DOHH2 (cell line): ENCODE measurements around the gene ZNF695.
"Not testable (repeated sequence)": the region's sequence is repeated elsewhere in the genome, so short reads cannot be mapped to it uniquely, and the experiment has no call there.

Experiments
- H3F3A ChIP-seq: fragments of 200-600 bp; sonication (generic), shearing (Covaris generic); 2 replicates; pipeline ENCODE4 v1.6.0; 2016; ENCODE audit warnings: antibody characterized with exemption, mild to moderate bottlenecking; ENCODE audit not compliant: control insufficient read depth, insufficient read depth
- H3K27ac ChIP-seq: fragments of 200-600 bp; sonication (generic); 2 replicates; pipeline ENCODE4 v1.5.1; 2014; ENCODE audit warnings: low read depth, mild to moderate bottlenecking, low read length, moderate library complexity
- H3K27me3 ChIP-seq: fragments of 200-600 bp; sonication (generic); 2 replicates; pipeline ENCODE4 v1.6.1; 2014; ENCODE audit warnings: mild to moderate bottlenecking, low read length, mixed read lengths; ENCODE audit not compliant: control insufficient read depth
- H3K36me3 ChIP-seq: fragments of 200-600 bp; sonication (generic); 2 replicates; pipeline ENCODE4 v1.6.1; 2014; ENCODE audit warnings: mild to moderate bottlenecking, low read length, moderate library complexity, mixed read lengths; ENCODE audit not compliant: control insufficient read depth
- H3K4me1 ChIP-seq: fragments of 200-600 bp; sonication (generic); 2 replicates; pipeline ENCODE4 v1.6.1; 2014; ENCODE audit warnings: mild to moderate bottlenecking, low read length, mixed read lengths; ENCODE audit not compliant: control insufficient read depth
- H3K4me2 ChIP-seq: fragments of 200-600 bp; sonication (generic); 2 replicates; pipeline ENCODE4 v1.6.0; 2014; ENCODE audit warnings: mild to moderate bottlenecking, low read length, moderate library complexity
- H3K4me3 ChIP-seq: fragments of 200-600 bp; sonication (generic); 2 replicates; pipeline ENCODE4 v1.5.1; 2014; ENCODE audit warnings: mild to moderate bottlenecking, low read length, mixed read lengths
- H3K79me2 ChIP-seq: fragments of 200-600 bp; sonication (generic); 2 replicates; pipeline ENCODE4 v1.6.1; 2014; ENCODE audit warnings: mild to moderate bottlenecking, low read length, mixed read lengths; ENCODE audit not compliant: control insufficient read depth
- H3K9me2 ChIP-seq: fragments of 200-600 bp; sonication (generic); replicated peaks from 2 replicates; pipeline ENCODE4 v1.6.1; 2014; ENCODE audit warnings: mild to moderate bottlenecking, low read length, mixed read lengths; ENCODE audit not compliant: control insufficient read depth
- H3K9me3 ChIP-seq: fragments of 200-600 bp; sonication (generic); 2 replicates; pipeline ENCODE4 v1.6.1; 2014; ENCODE audit warnings: antibody characterized with exemption, low read length, mixed read lengths; ENCODE audit not compliant: control insufficient read depth, insufficient read depth
- H4K20me1 ChIP-seq: fragments of 200-600 bp; sonication (generic); 2 replicates; pipeline ENCODE4 v1.6.0; 2014; ENCODE audit warnings: low read depth, mild to moderate bottlenecking, antibody characterized with exemption, low read length, moderate library complexity; ENCODE audit not compliant: control insufficient read depth, insufficient read depth
- CTCF ChIP-seq: fragments of 200-600 bp; sonication (generic); IDR thresholded peaks from one replicate; pipeline ENCODE4 v1.5.1; 2014; ENCODE audit warnings: antibody characterized with exemption, mild to moderate bottlenecking, low read depth, low read length; ENCODE audit not compliant: poor library complexity, severe bottlenecking
- EZH2phosphoT487 ChIP-seq: fragments of 200-600 bp; sonication (generic); IDR thresholded peaks from 2 replicates; pipeline ENCODE4 v1.6.1; 2017; ENCODE audit warnings: borderline replicate concordance, mild to moderate bottlenecking, antibody characterized with exemption, low read length, moderate library complexity, mixed read lengths

Gene ZNF695

GRCh38 chr1:247037511-247038320, 29.9 kb upstream of the ZNF695 start:
- H3F3A ChIP-seq = no peaks in the 10 kb centered on the region
- H3K79me2 ChIP-seq = peaks cover 24% of the 10 kb centered on the region
- no peak overlapping the region for H3K4me3 ChIP-seq
- no peak overlapping the region for H3K4me2 ChIP-seq
- no peaks in the 10 kb centered on the region for H3K27me3 ChIP-seq
- TF ChIP-seq EZH2phosphoT487 (no peak), CTCF (no peak)
- no peaks in the 10 kb centered on the region for H3K4me1 ChIP-seq
- H3K36me3 ChIP-seq = peaks cover 54% of the 10 kb centered on the region
- H4K20me1 ChIP-seq = no peaks in the 10 kb centered on the region
- H3K9me2 ChIP-seq = no peaks in the 10 kb centered on the region
- H3K27ac ChIP-seq = no peak overlapping the region
- H3K9me3 ChIP-seq = peaks cover 41% of the 10 kb centered on the region

GRCh38 chr1:247032306-247032705, 24.4 kb upstream of the ZNF695 start:
- not testable (repeated sequence) for H3K4me2 ChIP-seq, H3K27me3 ChIP-seq, H3F3A ChIP-seq, H3K27ac ChIP-seq, H3K4me3 ChIP-seq, H3K9me2 ChIP-seq, H4K20me1 ChIP-seq, H3K4me1 ChIP-seq, H3K79me2 ChIP-seq
- Histone ChIP-seq H3K9me3 (peaks cover 12% of the 10 kb centered on the region; the same call in 1 of the 2 replicates), H3K36me3 (peaks cover 21% of the 10 kb centered on the region)

- H3F3A ChIP-seq, H3K4me3 ChIP-seq, H3K27ac ChIP-seq, H3K27me3 ChIP-seq, H3K4me1 ChIP-seq, H3K36me3 ChIP-seq, H4K20me1 ChIP-seq, H3K4me2 ChIP-seq, H3K9me2 ChIP-seq, H3K79me2 ChIP-seq, H3K9me3 ChIP-seq: not testable (repeated sequence)
These were observed 16.8 kb upstream of the ZNF695 start for GRCh38 chr1:247024658-247025057.

GRCh38 chr1:247013391-247013790, 5.5 kb upstream of the ZNF695 start:
- no peaks in the 10 kb centered on the region for H3F3A ChIP-seq
- no peaks in the 10 kb centered on the region for H3K4me1 ChIP-seq
- no peak overlapping the region for H3K27ac ChIP-seq
- TF ChIP-seq EZH2phosphoT487 (no peak), CTCF (no peak)
- H3K9me2 ChIP-seq = no peaks in the 10 kb centered on the region
- no peaks in the 10 kb centered on the region for H4K20me1 ChIP-seq
- no peaks in the 10 kb centered on the region; the same call in 1 of the 2 replicates for H3K9me3 ChIP-seq
- H3K4me3 ChIP-seq = no peak overlapping the region
- H3K4me2 ChIP-seq = no peak overlapping the region
- H3K36me3 ChIP-seq = no peaks in the 10 kb centered on the region
- H3K79me2 ChIP-seq = no peaks in the 10 kb centered on the region
- no peaks in the 10 kb centered on the region for H3K27me3 ChIP-seq
